ENCODE measurements around the gene PUS7L. TPM values are rescaled to one million over a fixed set of nuclear protein-coding genes. Genes with fewer than 3 reads are reported as not detected.
"Not testable (repeated sequence)": the region's sequence is repeated elsewhere in the genome, so short reads cannot be mapped to it uniquely, and the experiment has no call there.

The PUS7L gene
- total RNA-seq, 1 donor from 2014 or later: 5.6 TPM

GRCh38 chr12:43751360-43751759, 7.2 kb downstream of the PUS7L start:
- DNase-seq (ENCODE audit: low read depth in 2 of 2): not testable (repeated sequence)

GRCh38 chr12:43750814-43751213, 7.8 kb downstream of the PUS7L start:
- DNase-seq (ENCODE audit: low read depth in 2 of 2): no peak

- no peak for DNase-seq (ENCODE audit: low read depth in 2 of 2)
These were observed 9.6 kb downstream of the PUS7L start for GRCh38 chr12:43749016-43749415.

- no peak for DNase-seq (ENCODE audit: low read depth in 2 of 2)
These were observed 13.8 kb downstream of the PUS7L start for GRCh38 chr12:43744826-43745225.

GRCh38 chr12:43742106-43742505, 16.5 kb downstream of the PUS7L start:
- DNase-seq (ENCODE audit: low read depth in 2 of 2): no peak

- DNase-seq (ENCODE audit: low read depth in 2 of 2): no peak
These were observed 18.0 kb downstream of the PUS7L start for GRCh38 chr12:43740511-43741100.

GRCh38 chr12:43737646-43738045, 20.9 kb downstream of the PUS7L start:
- DNase-seq (ENCODE audit: low read depth in 2 of 2): no peak

GRCh38 chr12:43736927-43737440, 21.6 kb downstream of the PUS7L start:
- DNase-seq (ENCODE audit: low read depth in 2 of 2): no peak

- no peak for DNase-seq (ENCODE audit: low read depth in 2 of 2)
These were observed 24.9 kb downstream of the PUS7L start for GRCh38 chr12:43733687-43734086.

- DNase-seq (ENCODE audit: low read depth in 2 of 2): no peak
These were observed 28.3 kb downstream of the PUS7L start for GRCh38 chr12:43730283-43730682.

GRCh38 chr12:43728698-43729097, 29.9 kb downstream of the PUS7L start:
- no peak for DNase-seq (ENCODE audit: low read depth in 2 of 2)

GRCh38 chr12:43728117-43728516, 30.5 kb downstream of the PUS7L start:
- DNase-seq (ENCODE audit: low read depth in 2 of 2): no peak

- no peak for DNase-seq (ENCODE audit: low read depth in 2 of 2)
These were observed 35.5 kb downstream of the PUS7L start for GRCh38 chr12:43723134-43723533.

- no peak for DNase-seq (ENCODE audit: low read depth in 2 of 2)
These were observed 36.0 kb downstream of the PUS7L start for GRCh38 chr12:43722621-43723020.

GRCh38 chr12:43711348-43711747, 47.2 kb downstream of the PUS7L start:
- no peak for DNase-seq (ENCODE audit: low read depth in 2 of 2)

GRCh38 chr12:43703772-43704171, 54.8 kb downstream of the PUS7L start:
- not testable (repeated sequence) for DNase-seq (ENCODE audit: low read depth in 2 of 2)

GRCh38 chr12:43701194-43701593, 57.4 kb downstream of the PUS7L start:
- DNase-seq (ENCODE audit: low read depth in 2 of 2): not testable (repeated sequence)

- no peak for DNase-seq (ENCODE audit: low read depth in 2 of 2)
These were observed 62.4 kb downstream of the PUS7L start for GRCh38 chr12:43696154-43696553.

- DNase-seq (ENCODE audit: low read depth in 2 of 2): no peak
These were observed 63.7 kb downstream of the PUS7L start for GRCh38 chr12:43694879-43695278.

- peak in 1 of 2 donors; percentile 37 for DNase-seq (ENCODE audit: low read depth in 2 of 2)
These were observed 66.5 kb downstream of the PUS7L start for GRCh38 chr12:43692064-43692463.

GRCh38 chr12:43685491-43685890, 73.1 kb downstream of the PUS7L start:
- not testable (repeated sequence) for DNase-seq (ENCODE audit: low read depth in 2 of 2)

GRCh38 chr12:43676183-43676813, 82.3 kb downstream of the PUS7L start:
- peak; percentile 17 to 37 for DNase-seq (ENCODE audit: low read depth in 2 of 2)
